Prostate gland (tissue), 2 donors: ENCODE measurements around the gene METTL4.

Source experiments
- POLR2A ChIP-seq: fragments of 450-650 bp; IDR thresholded peaks from one replicate; pipeline ENCODE4 v1.6.1; 2016; ENCODE audit warnings: antibody characterized with exemption, mild to moderate bottlenecking
- POLR2AphosphoS5 ChIP-seq: sonication (generic); formaldehyde crosslinking; IDR thresholded peaks from one replicate; pipeline ENCODE4 v1.6.1; 2017; ENCODE audit warnings: antibody characterized with exemption
- TF ChIP-seq, protein P1 (sequence below), 4 experiments: fragments of 200-600 bp in 2 of 4; fragments of 450-650 bp in 2 of 4; sonication (generic) in 2 of 4; IDR thresholded peaks; 1 replicate in 3 of 4; 2 replicates in 1 of 4; pipeline ENCODE4 v1.5.1; 2016 to 2019; ENCODE audit warnings: antibody characterized with exemption in 4 of 4, mild to moderate bottlenecking in 2 of 4, moderate library complexity in 2 of 4

DNA sequence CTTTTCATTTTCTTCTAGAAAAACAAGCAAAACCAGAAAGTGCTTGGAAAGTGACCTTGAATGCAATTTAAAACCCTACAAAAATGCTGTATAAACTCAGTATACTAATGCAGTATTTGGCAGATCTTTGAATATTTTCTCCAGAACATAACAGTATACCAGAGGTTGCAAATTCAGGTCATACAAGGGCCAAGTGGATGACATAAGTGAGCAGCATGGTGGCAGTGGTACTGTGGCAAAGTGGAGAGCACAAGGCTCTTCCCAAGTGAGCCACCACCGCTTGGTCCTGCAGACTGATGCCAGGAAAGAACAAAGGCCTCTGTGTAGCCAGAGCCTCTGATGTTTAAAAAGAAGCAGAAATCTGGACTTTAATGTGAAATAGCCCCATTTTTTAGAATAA lies 33.1 kb downstream of the METTL4 start:
- TF ChIP-seq, protein P1, sequence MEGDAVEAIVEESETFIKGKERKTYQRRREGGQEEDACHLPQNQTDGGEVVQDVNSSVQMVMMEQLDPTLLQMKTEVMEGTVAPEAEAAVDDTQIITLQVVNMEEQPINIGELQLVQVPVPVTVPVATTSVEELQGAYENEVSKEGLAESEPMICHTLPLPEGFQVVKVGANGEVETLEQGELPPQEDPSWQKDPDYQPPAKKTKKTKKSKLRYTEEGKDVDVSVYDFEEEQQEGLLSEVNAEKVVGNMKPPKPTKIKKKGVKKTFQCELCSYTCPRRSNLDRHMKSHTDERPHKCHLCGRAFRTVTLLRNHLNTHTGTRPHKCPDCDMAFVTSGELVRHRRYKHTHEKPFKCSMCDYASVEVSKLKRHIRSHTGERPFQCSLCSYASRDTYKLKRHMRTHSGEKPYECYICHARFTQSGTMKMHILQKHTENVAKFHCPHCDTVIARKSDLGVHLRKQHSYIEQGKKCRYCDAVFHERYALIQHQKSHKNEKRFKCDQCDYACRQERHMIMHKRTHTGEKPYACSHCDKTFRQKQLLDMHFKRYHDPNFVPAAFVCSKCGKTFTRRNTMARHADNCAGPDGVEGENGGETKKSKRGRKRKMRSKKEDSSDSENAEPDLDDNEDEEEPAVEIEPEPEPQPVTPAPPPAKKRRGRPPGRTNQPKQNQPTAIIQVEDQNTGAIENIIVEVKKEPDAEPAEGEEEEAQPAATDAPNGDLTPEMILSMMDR (IDR thresholded peaks at IDR 0.05), result no peak
- TF ChIP-seq POLR2AphosphoS5 (no peak), POLR2A (no peak)
